Panc1 (cell line): ENCODE results near the gene SEL1L2.

Experiments used
- POLR2AphosphoS5 ChIP-seq: IDR thresholded peaks from 2 replicates; pipeline ENCODE4 v1.6.1; 2012; ENCODE audit warnings: mild to moderate bottlenecking, low read depth, low read length, moderate library complexity
- SIN3A ChIP-seq: IDR thresholded peaks from 2 replicates; pipeline ENCODE4 v1.6.1; 2012; ENCODE audit warnings: low read depth, mild to moderate bottlenecking, low read length, moderate library complexity, borderline replicate concordance; ENCODE audit not compliant: insufficient read depth
- TF ChIP-seq, protein P1 (sequence below): fragments of 450-650 bp; IDR thresholded peaks from 2 replicates; pipeline ENCODE4 v1.5.1; 2017; ENCODE audit warnings: mild to moderate bottlenecking
- TF ChIP-seq, protein P2 (sequence below), 2 experiments: IDR thresholded peaks; 2 replicates each; pipeline ENCODE4 v1.6.1; 2011 to 2012; ENCODE audit warnings: low read depth in 2 of 2, control low read depth in 1 of 2, low read length in 1 of 2, mild to moderate bottlenecking in 1 of 2, moderate library complexity in 1 of 2; ENCODE audit not compliant: insufficient read depth in 1 of 2

DNA sequence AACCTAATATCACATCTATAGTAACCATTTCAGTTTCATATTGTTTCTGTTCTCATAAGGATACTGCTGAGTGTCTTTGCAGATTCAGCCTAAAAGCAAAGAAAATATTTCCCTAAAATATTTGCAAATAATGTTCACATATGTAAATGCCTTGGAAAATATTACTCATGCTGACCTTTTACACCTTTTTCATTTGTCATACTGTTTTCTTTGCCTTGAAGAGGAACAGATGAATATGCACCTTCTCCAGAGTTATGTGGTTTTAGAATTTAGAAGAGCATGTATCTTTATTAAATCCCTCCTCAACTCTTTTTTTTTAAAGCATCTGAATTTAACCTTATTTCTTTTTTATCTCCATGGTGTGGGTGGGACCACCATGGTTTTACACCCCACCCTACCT lies 173.1 kb downstream of the SEL1L2 start:
- TF ChIP-seq, protein P1, sequence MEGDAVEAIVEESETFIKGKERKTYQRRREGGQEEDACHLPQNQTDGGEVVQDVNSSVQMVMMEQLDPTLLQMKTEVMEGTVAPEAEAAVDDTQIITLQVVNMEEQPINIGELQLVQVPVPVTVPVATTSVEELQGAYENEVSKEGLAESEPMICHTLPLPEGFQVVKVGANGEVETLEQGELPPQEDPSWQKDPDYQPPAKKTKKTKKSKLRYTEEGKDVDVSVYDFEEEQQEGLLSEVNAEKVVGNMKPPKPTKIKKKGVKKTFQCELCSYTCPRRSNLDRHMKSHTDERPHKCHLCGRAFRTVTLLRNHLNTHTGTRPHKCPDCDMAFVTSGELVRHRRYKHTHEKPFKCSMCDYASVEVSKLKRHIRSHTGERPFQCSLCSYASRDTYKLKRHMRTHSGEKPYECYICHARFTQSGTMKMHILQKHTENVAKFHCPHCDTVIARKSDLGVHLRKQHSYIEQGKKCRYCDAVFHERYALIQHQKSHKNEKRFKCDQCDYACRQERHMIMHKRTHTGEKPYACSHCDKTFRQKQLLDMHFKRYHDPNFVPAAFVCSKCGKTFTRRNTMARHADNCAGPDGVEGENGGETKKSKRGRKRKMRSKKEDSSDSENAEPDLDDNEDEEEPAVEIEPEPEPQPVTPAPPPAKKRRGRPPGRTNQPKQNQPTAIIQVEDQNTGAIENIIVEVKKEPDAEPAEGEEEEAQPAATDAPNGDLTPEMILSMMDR: no peak
- TF ChIP-seq, protein P2, sequence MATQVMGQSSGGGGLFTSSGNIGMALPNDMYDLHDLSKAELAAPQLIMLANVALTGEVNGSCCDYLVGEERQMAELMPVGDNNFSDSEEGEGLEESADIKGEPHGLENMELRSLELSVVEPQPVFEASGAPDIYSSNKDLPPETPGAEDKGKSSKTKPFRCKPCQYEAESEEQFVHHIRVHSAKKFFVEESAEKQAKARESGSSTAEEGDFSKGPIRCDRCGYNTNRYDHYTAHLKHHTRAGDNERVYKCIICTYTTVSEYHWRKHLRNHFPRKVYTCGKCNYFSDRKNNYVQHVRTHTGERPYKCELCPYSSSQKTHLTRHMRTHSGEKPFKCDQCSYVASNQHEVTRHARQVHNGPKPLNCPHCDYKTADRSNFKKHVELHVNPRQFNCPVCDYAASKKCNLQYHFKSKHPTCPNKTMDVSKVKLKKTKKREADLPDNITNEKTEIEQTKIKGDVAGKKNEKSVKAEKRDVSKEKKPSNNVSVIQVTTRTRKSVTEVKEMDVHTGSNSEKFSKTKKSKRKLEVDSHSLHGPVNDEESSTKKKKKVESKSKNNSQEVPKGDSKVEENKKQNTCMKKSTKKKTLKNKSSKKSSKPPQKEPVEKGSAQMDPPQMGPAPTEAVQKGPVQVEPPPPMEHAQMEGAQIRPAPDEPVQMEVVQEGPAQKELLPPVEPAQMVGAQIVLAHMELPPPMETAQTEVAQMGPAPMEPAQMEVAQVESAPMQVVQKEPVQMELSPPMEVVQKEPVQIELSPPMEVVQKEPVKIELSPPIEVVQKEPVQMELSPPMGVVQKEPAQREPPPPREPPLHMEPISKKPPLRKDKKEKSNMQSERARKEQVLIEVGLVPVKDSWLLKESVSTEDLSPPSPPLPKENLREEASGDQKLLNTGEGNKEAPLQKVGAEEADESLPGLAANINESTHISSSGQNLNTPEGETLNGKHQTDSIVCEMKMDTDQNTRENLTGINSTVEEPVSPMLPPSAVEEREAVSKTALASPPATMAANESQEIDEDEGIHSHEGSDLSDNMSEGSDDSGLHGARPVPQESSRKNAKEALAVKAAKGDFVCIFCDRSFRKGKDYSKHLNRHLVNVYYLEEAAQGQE (IDR thresholded peaks at IDR 0.05; ENCODE audit: insufficient read depth in 1 of 2, low read depth in 2 of 2, low read length in 1 of 2): no peak
- TF ChIP-seq POLR2AphosphoS5: no peak
- TF ChIP-seq SIN3A: no peak
